WTC11 (cell line): ENCODE measurements around the gene FERMT3.

Experiments used
- ATF2 ChIP-seq: sonication (generic); formaldehyde crosslinking; IDR thresholded peaks from 2 replicates; pipeline ENCODE4 v1.8.1; 2022; ENCODE audit warnings: low read depth, missing genetic modification reagents, borderline replicate concordance
- CBFB ChIP-seq: sonication (generic); formaldehyde crosslinking; IDR thresholded peaks from 2 replicates; pipeline ENCODE4 v1.8.1; 2022; ENCODE audit warnings: mild to moderate bottlenecking, low read depth, missing genetic modification reagents
- CREB1 ChIP-seq: sonication (generic); formaldehyde crosslinking; IDR thresholded peaks from 2 replicates; pipeline ENCODE4 v1.8.0; 2023; ENCODE audit warnings: mild to moderate bottlenecking, missing genetic modification reagents
- CTCF ChIP-seq: fragments of 200-600 bp; IDR thresholded peaks from 2 replicates; pipeline ENCODE4 v1.8.0; 2022; ENCODE audit warnings: antibody characterized with exemption
- ETV6 ChIP-seq: sonication (generic); formaldehyde crosslinking; IDR thresholded peaks from 2 replicates; pipeline ENCODE4 v1.8.1; 2022; ENCODE audit warnings: mild to moderate bottlenecking, missing genetic modification reagents
- HMGXB4 ChIP-seq: sonication (generic); formaldehyde crosslinking; IDR thresholded peaks from 2 replicates; pipeline ENCODE4 v1.8.1; 2023; ENCODE audit warnings: mild to moderate bottlenecking, moderate library complexity, missing genetic modification reagents
- KAT7 ChIP-seq: sonication (generic); formaldehyde crosslinking; IDR thresholded peaks from 2 replicates; pipeline ENCODE4 v1.8.1; 2023; ENCODE audit warnings: missing genetic modification reagents, mild to moderate bottlenecking, borderline replicate concordance
- MLX ChIP-seq: sonication (generic); formaldehyde crosslinking; IDR thresholded peaks from 2 replicates; pipeline ENCODE4 v1.8.1; 2023; ENCODE audit warnings: mild to moderate bottlenecking, missing genetic modification reagents, moderate library complexity
- TCF7 ChIP-seq: sonication (generic); formaldehyde crosslinking; IDR thresholded peaks from 2 replicates; pipeline ENCODE4 v1.8.0; 2022; ENCODE audit warnings: mild to moderate bottlenecking, low read depth, missing genetic modification reagents, moderate library complexity
- TP53 ChIP-seq: sonication (generic); formaldehyde crosslinking; IDR thresholded peaks from 2 replicates; pipeline ENCODE4 v1.8.1; 2023; ENCODE audit warnings: mild to moderate bottlenecking, missing genetic modification reagents
- USF1 ChIP-seq: sonication (generic); formaldehyde crosslinking; IDR thresholded peaks from 2 replicates; pipeline ENCODE4 v1.8.0; 2022; ENCODE audit warnings: mild to moderate bottlenecking, missing genetic modification reagents
- ZNF138 ChIP-seq: sonication (generic); formaldehyde crosslinking; conservative IDR thresholded peaks from 2 replicates; pipeline ENCODE4 v1.8.1; 2022; ENCODE audit warnings: mild to moderate bottlenecking, moderate library complexity, missing genetic modification reagents
- ZNF219 ChIP-seq: sonication (generic); formaldehyde crosslinking; IDR thresholded peaks from 2 replicates; pipeline ENCODE4 v1.8.0; 2023; ENCODE audit warnings: missing genetic modification reagents, mild to moderate bottlenecking, borderline replicate concordance

- TF ChIP-seq ETV6 (CRISPR knock-in tag) (no peak), CREB1 (CRISPR knock-in tag) (no peak), CTCF (peak; percentile 31; the same call in 1 of the 2 replicates), HMGXB4 (CRISPR knock-in tag) (no peak), ZNF219 (CRISPR knock-in tag) (no peak), ZNF138 (CRISPR knock-in tag) (no peak), CBFB (no peak), TP53 (CRISPR knock-in tag) (no peak), TCF7 (CRISPR knock-in tag) (no peak), ATF2 (CRISPR knock-in tag) (no peak), USF1 (CRISPR knock-in tag) (no peak), KAT7 (no peak), MLX (CRISPR knock-in tag) (no peak)
These were observed 2.0 kb upstream of the FERMT3 start for GRCh38 chr11:64204464-64204989.
